GM12872 (cell line): ENCODE results near the gene RFTN1.

Source experiments
- CTCF ChIP-seq: IDR thresholded peaks from 3 replicates; pipeline ENCODE4 v1.5.1; 2011; ENCODE audit warnings: low read depth, mild to moderate bottlenecking, low read length, moderate library complexity; ENCODE audit not compliant: insufficient read depth

RFTN1 gene

GRCh38 chr3:16475766-16476165, 37.7 kb downstream of the RFTN1 start:
- no peak for TF ChIP-seq CTCF

- no peak for TF ChIP-seq CTCF
Observed at GRCh38 chr3:16474920-16475319, 38.6 kb downstream of the RFTN1 start.

DNA sequence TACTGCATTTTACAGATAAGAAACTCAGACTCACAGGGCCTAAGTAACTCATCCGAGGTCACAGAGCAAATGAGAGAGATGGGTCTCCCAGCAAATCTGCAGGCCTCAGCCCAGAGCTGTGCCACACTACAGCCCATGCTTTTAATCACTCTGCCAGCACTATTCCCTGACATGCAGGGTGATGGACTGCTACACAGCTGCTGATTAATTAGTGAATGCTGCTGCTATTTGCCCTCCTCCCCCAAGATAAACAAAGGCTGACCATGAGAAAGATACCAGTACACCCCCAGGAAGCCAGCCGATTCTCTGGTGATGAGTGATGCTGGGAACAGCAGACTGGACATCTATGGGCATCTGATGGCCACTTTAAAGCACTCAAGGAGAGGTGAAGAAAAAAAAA, 39.3 kb downstream of the RFTN1 start:
- no peak for TF ChIP-seq CTCF

GRCh38 chr3:16472593-16472992, 40.9 kb downstream of the RFTN1 start:
- TF ChIP-seq CTCF: no peak

- TF ChIP-seq CTCF: no peak
Observed at GRCh38 chr3:16471897-16472296, 41.6 kb downstream of the RFTN1 start.

DNA sequence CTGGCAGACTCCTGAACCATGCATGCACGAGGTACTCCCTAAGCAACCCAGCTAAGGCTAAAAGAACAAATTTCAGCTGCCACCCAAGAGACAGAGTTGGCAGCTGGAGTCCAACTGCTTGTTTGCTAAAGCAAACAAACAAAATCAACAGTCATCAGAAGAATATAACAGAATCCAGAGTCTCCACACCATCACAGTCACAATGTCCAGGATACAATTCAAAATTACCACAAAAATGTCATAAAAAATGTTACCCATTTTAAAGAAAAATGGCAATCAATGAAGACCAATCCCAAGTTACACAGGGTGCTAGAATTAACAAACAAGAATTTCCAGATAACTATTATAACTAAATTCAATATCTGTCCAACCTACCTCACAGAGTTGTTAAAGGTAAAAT, 42.9 kb downstream of the RFTN1 start:
- TF ChIP-seq CTCF: no peak

- no peak for TF ChIP-seq CTCF
Observed at GRCh38 chr3:16468336-16469098, 45.0 kb downstream of the RFTN1 start.
